Measurements from ENCODE around the gene RSRC1. TPM values are rescaled to one million over a fixed set of nuclear protein-coding genes. Genes with fewer than 3 reads are reported as not detected.

Gene RSRC1
- total and polyA plus RNA-seq, 3 donors from 2014 or later = 12.6 to 53.3 (median 43.8) TPM

- no peak for TF ChIP-seq CTCF (IDR thresholded peaks at IDR 0.05)
- TF ChIP-seq POLR2A (IDR thresholded peaks at IDR 0.05) = no peak
- WGBS, 2 donors = 32 to 74% methylated on average over 1 of the region's 1 CpG
- Histone ChIP-seq H3K4me3 (no peak overlapping the region), H3K27ac (no peak overlapping the region), H3K9me3 (no peaks in the 10 kb centered on the region), H3K36me3 (ENCODE audit: low read depth, missing control alignments) (no peaks in the 10 kb centered on the region), H3K4me1 (no peaks in the 10 kb centered on the region), H3K27me3 (no peaks in the 10 kb centered on the region)
- no peak for DNase-seq
- intact Hi-C loops (cut with DNase I; ENCODE audit: low total_unique reads) = no loop called here
Observed at GRCh38 chr3:158460926-158461325, 351.0 kb downstream of the RSRC1 start.

- no peak overlapping the region for H3K27ac ChIP-seq
- H3K9me3 ChIP-seq = no peaks in the 10 kb centered on the region
- TF ChIP-seq POLR2A (IDR thresholded peaks at IDR 0.05) (no peak), CTCF (IDR thresholded peaks at IDR 0.05) (no peak)
- intact Hi-C loops (cut with DNase I; ENCODE audit: low total_unique reads) = no loop called here
- no peak overlapping the region for H3K4me3 ChIP-seq
- DNase-seq = no peak
- no peaks in the 10 kb centered on the region for H3K4me1 ChIP-seq
- H3K36me3 ChIP-seq (ENCODE audit: low read depth, missing control alignments) = no peaks in the 10 kb centered on the region
- H3K27me3 ChIP-seq = no peaks in the 10 kb centered on the region
- WGBS, 2 donors = 93 to 96% methylated on average over 3 of the region's 3 CpGs
Observed at GRCh38 chr3:158463556-158463955, 353.7 kb downstream of the RSRC1 start.

GRCh38 chr3:158465074-158465473, 355.2 kb downstream of the RSRC1 start:
- Histone ChIP-seq H3K27me3 (no peaks in the 10 kb centered on the region), H3K9me3 (no peaks in the 10 kb centered on the region), H3K27ac (no peak overlapping the region), H3K4me3 (no peak overlapping the region), H3K36me3 (ENCODE audit: low read depth, missing control alignments) (no peaks in the 10 kb centered on the region), H3K4me1 (no peaks in the 10 kb centered on the region)
- 86 to 88% methylated on average over 3 of the region's 3 CpGs for WGBS, 2 donors
- no peak for DNase-seq
- no peak for TF ChIP-seq CTCF (IDR thresholded peaks at IDR 0.05)
- no peak for TF ChIP-seq POLR2A (IDR thresholded peaks at IDR 0.05)
- intact Hi-C loops (cut with DNase I; ENCODE audit: low total_unique reads) = no loop called here

GRCh38 chr3:158470944-158471638, 361.2 kb downstream of the RSRC1 start:
- Histone ChIP-seq H3K9me3 (no peaks in the 10 kb centered on the region), H3K27me3 (no peaks in the 10 kb centered on the region), H3K4me1 (no peaks in the 10 kb centered on the region), H3K4me3 (no peak overlapping the region), H3K27ac (no peak overlapping the region), H3K36me3 (ENCODE audit: low read depth, missing control alignments) (no peaks in the 10 kb centered on the region)
- no peak for TF ChIP-seq CTCF (IDR thresholded peaks at IDR 0.05)
- no peak for TF ChIP-seq POLR2A (IDR thresholded peaks at IDR 0.05)
- intact Hi-C loops (cut with DNase I; ENCODE audit: low total_unique reads) = no loop called here
- DNase-seq = no peak
- WGBS, 2 donors = 89 to 91% methylated on average over 2 of the region's 2 CpGs
